ENCODE data around the gene COX19.

DNA sequence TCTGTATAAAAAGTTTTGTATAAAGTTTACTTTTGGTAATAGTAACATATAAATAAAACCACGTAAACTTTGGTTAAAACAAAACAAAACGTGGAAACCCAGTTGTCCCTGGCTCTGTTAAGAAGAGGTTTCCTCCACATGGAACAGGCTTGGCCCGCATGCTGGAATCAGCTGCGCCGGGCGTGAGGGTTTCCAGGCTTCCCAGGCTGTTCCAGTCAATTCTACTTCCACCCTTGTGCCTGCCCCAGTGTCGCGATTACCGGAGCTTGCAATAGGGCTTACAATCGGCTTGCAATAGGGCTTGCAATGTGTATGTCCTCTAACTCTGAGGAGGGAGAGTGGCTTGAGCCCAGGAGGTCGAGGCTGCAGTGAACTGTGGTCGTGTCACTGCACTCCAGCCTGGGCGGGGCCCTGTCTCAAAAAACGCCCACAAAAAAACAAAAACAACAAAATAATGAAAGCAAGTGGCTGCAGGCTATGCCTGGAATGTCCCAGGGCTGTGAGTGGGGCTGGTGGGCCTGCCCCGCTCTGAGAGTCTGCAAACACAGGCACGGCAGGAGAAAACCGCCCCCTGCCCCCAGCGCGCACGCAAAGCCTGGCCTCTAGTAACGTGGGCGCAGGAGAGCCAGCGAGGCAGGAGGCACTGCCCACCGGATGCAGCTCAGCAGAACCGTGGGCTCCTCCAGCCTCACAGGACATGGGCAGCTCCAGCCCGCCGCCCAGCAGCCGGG, 24.0 kb upstream of the COX19 start:
- TF ChIP-seq POLR2A (IDR thresholded peaks at IDR 0.05): no peak
- TF ChIP-seq, protein P1, sequence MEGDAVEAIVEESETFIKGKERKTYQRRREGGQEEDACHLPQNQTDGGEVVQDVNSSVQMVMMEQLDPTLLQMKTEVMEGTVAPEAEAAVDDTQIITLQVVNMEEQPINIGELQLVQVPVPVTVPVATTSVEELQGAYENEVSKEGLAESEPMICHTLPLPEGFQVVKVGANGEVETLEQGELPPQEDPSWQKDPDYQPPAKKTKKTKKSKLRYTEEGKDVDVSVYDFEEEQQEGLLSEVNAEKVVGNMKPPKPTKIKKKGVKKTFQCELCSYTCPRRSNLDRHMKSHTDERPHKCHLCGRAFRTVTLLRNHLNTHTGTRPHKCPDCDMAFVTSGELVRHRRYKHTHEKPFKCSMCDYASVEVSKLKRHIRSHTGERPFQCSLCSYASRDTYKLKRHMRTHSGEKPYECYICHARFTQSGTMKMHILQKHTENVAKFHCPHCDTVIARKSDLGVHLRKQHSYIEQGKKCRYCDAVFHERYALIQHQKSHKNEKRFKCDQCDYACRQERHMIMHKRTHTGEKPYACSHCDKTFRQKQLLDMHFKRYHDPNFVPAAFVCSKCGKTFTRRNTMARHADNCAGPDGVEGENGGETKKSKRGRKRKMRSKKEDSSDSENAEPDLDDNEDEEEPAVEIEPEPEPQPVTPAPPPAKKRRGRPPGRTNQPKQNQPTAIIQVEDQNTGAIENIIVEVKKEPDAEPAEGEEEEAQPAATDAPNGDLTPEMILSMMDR (IDR thresholded peaks at IDR 0.05): no peak
